SK-N-SH treated with all-trans-retinoic acid at 6 μM for 48 hours (cell line): ENCODE results near the gene FLAD1.
A peak's percentile ranks its signal among the peaks of the same experiment; 100 is the strongest.

ENCODE experiments used
- ATAC-seq: fragments of 200-7000 bp; cut with Tn5 transposase; 3 replicates; pipeline ENCODE4 v1.9.1; 2020; ENCODE audit warnings: mild to moderate bottlenecking, moderate library complexity
- ARNTL ChIP-seq: fragments of 450-650 bp; formaldehyde crosslinking; IDR thresholded peaks from 2 replicates; pipeline ENCODE4 v1.5.0; 2020; ENCODE audit warnings: low read depth, mild to moderate bottlenecking, moderate library complexity, borderline replicate concordance
- BACH2 ChIP-seq: fragments of 250-450 bp; sonication (Bioruptor Pico); IDR thresholded peaks from 2 replicates; pipeline ENCODE4 v1.9.0; 2021; ENCODE audit warnings: mild to moderate bottlenecking, borderline replicate concordance
- CSDC2 ChIP-seq: fragments of 250-450 bp; sonication (Bioruptor Pico); IDR thresholded peaks from 2 replicates; pipeline ENCODE4 v1.5.0; 2020; ENCODE audit warnings: mild to moderate bottlenecking, moderate library complexity
- GLIS3 ChIP-seq: fragments of 250-450 bp; sonication (Bioruptor Pico); IDR thresholded peaks from 2 replicates; pipeline ENCODE4 v1.5.0; 2020; ENCODE audit warnings: mild to moderate bottlenecking, moderate library complexity
- ISL1 ChIP-seq: fragments of 250-450 bp; sonication (Bioruptor Pico); IDR thresholded peaks from 2 replicates; pipeline ENCODE4 v2.1.2; 2022; ENCODE audit warnings: mild to moderate bottlenecking, moderate library complexity
- OSR1 ChIP-seq: fragments of 250-450 bp; sonication (Bioruptor Pico); IDR thresholded peaks from 2 replicates; pipeline ENCODE4 v1.8.0; 2022; ENCODE audit warnings: moderate library complexity, mild to moderate bottlenecking, inconsistent platforms
- PPARA ChIP-seq: fragments of 250-450 bp; sonication (Bioruptor Pico); IDR thresholded peaks from 2 replicates; pipeline ENCODE4 v1.5.0; 2020; ENCODE audit warnings: mild to moderate bottlenecking, borderline replicate concordance
- RARB ChIP-seq: fragments of 250-450 bp; sonication (Bioruptor Pico); IDR thresholded peaks from 2 replicates; pipeline ENCODE4 v1.8.0; 2021; ENCODE audit warnings: mild to moderate bottlenecking, moderate library complexity
- TCF4 ChIP-seq: fragments of 250-450 bp; sonication (Bioruptor Pico); IDR thresholded peaks from 2 replicates; pipeline ENCODE4 v1.8.0; 2021; ENCODE audit warnings: mild to moderate bottlenecking, moderate library complexity, borderline replicate concordance
- TOX ChIP-seq: fragments of 250-450 bp; sonication (Bioruptor Pico); IDR thresholded peaks from 2 replicates; pipeline ENCODE4 v1.8.0; 2021; ENCODE audit warnings: mild to moderate bottlenecking, moderate library complexity, borderline replicate concordance
- ZC3H10 ChIP-seq: fragments of 250-450 bp; sonication (Bioruptor Pico); IDR thresholded peaks from 2 replicates; pipeline ENCODE4 v1.5.1; 2021; ENCODE audit warnings: mild to moderate bottlenecking, moderate library complexity
- ZFP3 ChIP-seq: fragments of 250-450 bp; sonication (Bioruptor Pico); IDR thresholded peaks from 2 replicates; pipeline ENCODE4 v1.5.0; 2020; ENCODE audit warnings: mild to moderate bottlenecking, moderate library complexity
- ZFP30 ChIP-seq: fragments of 450-650 bp; formaldehyde crosslinking; IDR thresholded peaks from 2 replicates; pipeline ENCODE4 v1.5.0; 2022; ENCODE audit warnings: mild to moderate bottlenecking, moderate library complexity
- ZNF565 ChIP-seq: fragments of 450-650 bp; formaldehyde crosslinking; conservative IDR thresholded peaks from 2 replicates; pipeline ENCODE4 v1.5.0; 2020; ENCODE audit warnings: low read depth, mild to moderate bottlenecking, moderate library complexity
- TF ChIP-seq, protein P1 (sequence below): fragments of 250-450 bp; sonication (Bioruptor Pico); IDR thresholded peaks from 2 replicates; pipeline ENCODE4 v1.5.0; 2020; ENCODE audit warnings: mild to moderate bottlenecking, moderate library complexity
- TF ChIP-seq, protein P2 (sequence below): fragments of 250-450 bp; sonication (Bioruptor Pico); IDR thresholded peaks from 2 replicates; pipeline ENCODE4 v1.8.0; 2020; ENCODE audit warnings: mild to moderate bottlenecking, moderate library complexity, borderline replicate concordance
- TF ChIP-seq, protein P3 (sequence below): fragments of 250-450 bp; sonication (Bioruptor Pico); IDR thresholded peaks from 2 replicates; pipeline ENCODE4 v1.5.1; 2020; ENCODE audit warnings: low read depth, mild to moderate bottlenecking, moderate library complexity
- TF ChIP-seq, protein P4 (sequence below): fragments of 250-450 bp; sonication (Bioruptor Pico); IDR thresholded peaks from 2 replicates; pipeline ENCODE4 v1.5.1; 2021; ENCODE audit warnings: mild to moderate bottlenecking, moderate library complexity
- TF ChIP-seq, protein P5 (sequence below): fragments of 250-450 bp; sonication (Bioruptor Pico); IDR thresholded peaks from 2 replicates; pipeline ENCODE4 v1.8.0; 2021; ENCODE audit warnings: low read depth, mild to moderate bottlenecking, moderate library complexity, borderline replicate concordance

FLAD1 gene

DNA sequence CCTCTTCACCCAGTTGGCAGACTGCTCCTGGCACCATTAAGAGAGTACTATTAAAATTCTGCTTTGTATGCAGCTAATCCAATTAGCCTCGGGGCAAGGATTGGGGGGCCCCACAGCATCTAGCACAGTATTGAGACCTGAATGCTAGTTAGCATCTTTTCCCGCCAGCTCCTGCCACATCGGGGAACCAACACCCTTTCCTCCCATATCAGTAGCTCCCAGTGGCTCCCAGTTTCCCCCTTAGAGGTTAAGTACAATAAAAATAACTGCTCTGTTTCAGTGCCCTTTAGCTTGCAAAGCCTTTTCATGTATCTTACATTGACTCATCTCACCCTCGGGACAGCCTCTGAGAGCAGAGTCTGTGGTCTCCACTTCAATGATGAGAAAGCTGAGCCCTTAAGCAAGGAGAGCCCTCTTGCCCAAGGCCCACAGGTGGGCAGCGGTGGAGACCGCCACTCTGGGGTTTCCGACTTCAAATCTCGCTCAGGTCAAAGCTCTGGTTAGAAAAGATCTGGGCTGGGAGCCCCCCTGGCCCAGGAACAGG, 42.4 kb upstream of the FLAD1 start:
- TF ChIP-seq OSR1 (CRISPR knock-in tag) (no peak), GLIS3 (CRISPR knock-in tag) (no peak), RARB (CRISPR knock-in tag) (no peak), TOX (no peak), TCF4 (CRISPR knock-in tag) (no peak), ZC3H10 (CRISPR knock-in tag) (no peak)
- TF ChIP-seq, protein P1, sequence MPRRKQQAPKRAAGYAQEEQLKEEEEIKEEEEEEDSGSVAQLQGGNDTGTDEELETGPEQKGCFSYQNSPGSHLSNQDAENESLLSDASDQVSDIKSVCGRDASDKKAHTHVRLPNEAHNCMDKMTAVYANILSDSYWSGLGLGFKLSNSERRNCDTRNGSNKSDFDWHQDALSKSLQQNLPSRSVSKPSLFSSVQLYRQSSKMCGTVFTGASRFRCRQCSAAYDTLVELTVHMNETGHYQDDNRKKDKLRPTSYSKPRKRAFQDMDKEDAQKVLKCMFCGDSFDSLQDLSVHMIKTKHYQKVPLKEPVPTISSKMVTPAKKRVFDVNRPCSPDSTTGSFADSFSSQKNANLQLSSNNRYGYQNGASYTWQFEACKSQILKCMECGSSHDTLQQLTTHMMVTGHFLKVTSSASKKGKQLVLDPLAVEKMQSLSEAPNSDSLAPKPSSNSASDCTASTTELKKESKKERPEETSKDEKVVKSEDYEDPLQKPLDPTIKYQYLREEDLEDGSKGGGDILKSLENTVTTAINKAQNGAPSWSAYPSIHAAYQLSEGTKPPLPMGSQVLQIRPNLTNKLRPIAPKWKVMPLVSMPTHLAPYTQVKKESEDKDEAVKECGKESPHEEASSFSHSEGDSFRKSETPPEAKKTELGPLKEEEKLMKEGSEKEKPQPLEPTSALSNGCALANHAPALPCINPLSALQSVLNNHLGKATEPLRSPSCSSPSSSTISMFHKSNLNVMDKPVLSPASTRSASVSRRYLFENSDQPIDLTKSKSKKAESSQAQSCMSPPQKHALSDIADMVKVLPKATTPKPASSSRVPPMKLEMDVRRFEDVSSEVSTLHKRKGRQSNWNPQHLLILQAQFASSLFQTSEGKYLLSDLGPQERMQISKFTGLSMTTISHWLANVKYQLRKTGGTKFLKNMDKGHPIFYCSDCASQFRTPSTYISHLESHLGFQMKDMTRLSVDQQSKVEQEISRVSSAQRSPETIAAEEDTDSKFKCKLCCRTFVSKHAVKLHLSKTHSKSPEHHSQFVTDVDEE (CRISPR knock-in tag): no peak
- TF ChIP-seq, protein P2, sequence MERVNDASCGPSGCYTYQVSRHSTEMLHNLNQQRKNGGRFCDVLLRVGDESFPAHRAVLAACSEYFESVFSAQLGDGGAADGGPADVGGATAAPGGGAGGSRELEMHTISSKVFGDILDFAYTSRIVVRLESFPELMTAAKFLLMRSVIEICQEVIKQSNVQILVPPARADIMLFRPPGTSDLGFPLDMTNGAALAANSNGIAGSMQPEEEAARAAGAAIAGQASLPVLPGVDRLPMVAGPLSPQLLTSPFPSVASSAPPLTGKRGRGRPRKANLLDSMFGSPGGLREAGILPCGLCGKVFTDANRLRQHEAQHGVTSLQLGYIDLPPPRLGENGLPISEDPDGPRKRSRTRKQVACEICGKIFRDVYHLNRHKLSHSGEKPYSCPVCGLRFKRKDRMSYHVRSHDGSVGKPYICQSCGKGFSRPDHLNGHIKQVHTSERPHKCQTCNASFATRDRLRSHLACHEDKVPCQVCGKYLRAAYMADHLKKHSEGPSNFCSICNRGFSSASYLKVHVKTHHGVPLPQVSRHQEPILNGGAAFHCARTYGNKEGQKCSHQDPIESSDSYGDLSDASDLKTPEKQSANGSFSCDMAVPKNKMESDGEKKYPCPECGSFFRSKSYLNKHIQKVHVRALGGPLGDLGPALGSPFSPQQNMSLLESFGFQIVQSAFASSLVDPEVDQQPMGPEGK (CRISPR knock-in tag): no peak
- TF ChIP-seq, protein P3, sequence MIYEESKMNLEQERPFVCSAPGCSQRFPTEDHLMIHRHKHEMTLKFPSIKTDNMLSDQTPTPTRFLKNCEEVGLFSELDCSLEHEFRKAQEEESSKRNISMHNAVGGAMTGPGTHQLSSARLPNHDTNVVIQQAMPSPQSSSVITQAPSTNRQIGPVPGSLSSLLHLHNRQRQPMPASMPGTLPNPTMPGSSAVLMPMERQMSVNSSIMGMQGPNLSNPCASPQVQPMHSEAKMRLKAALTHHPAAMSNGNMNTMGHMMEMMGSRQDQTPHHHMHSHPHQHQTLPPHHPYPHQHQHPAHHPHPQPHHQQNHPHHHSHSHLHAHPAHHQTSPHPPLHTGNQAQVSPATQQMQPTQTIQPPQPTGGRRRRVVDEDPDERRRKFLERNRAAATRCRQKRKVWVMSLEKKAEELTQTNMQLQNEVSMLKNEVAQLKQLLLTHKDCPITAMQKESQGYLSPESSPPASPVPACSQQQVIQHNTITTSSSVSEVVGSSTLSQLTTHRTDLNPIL (CRISPR knock-in tag): no peak
- no peak for ATAC-seq

DNA sequence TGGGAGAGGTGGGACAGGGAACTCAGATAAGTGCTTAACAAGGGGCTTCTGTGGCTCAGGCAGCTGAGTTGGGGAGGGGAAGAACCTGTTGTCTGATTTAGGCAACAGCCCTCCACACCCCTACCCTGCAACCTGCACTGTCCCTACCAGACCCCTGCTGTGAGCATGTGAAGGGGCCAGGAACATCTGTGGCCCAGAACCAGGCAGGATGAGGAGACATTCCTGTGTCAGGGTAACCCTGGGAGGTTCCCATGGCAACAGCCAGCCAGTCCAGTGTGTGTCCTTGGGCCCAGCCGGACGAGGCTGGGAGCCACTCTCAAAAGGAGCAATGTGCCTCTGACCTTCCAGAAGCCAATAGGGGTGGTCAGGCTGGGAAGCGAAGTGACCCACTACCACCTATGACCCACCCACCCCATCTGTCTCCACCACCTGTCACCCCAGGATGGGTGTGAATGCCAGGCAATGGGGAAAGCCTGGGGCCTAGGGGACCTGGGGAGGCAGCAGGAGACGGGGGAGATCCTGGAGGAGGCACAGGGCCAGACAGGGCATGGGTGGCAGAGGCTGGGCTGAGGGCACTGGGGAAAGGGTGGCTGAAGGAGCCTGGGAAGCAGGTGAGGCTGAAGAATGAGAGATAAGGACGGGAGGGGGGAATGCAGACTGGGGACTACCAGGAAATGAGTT, 41.7 kb upstream of the FLAD1 start:
- TF ChIP-seq, protein P4, sequence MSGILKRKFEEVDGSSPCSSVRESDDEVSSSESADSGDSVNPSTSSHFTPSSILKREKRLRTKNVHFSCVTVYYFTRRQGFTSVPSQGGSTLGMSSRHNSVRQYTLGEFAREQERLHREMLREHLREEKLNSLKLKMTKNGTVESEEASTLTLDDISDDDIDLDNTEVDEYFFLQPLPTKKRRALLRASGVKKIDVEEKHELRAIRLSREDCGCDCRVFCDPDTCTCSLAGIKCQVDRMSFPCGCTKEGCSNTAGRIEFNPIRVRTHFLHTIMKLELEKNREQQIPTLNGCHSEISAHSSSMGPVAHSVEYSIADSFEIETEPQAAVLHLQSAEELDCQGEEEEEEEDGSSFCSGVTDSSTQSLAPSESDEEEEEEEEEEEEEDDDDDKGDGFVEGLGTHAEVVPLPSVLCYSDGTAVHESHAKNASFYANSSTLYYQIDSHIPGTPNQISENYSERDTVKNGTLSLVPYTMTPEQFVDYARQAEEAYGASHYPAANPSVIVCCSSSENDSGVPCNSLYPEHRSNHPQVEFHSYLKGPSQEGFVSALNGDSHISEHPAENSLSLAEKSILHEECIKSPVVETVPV (CRISPR knock-in tag): no peak
- TF ChIP-seq ZFP3 (CRISPR knock-in tag): no peak
- TF ChIP-seq, protein P5, sequence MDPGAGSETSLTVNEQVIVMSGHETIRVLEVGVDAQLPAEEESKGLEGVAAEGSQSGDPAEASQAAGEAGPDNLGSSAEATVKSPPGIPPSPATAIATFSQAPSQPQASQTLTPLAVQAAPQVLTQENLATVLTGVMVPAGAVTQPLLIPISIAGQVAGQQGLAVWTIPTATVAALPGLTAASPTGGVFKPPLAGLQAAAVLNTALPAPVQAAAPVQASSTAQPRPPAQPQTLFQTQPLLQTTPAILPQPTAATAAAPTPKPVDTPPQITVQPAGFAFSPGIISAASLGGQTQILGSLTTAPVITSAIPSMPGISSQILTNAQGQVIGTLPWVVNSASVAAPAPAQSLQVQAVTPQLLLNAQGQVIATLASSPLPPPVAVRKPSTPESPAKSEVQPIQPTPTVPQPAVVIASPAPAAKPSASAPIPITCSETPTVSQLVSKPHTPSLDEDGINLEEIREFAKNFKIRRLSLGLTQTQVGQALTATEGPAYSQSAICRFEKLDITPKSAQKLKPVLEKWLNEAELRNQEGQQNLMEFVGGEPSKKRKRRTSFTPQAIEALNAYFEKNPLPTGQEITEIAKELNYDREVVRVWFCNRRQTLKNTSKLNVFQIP: no peak
- no peak for TF ChIP-seq PPARA (CRISPR knock-in tag)
- TF ChIP-seq BACH2 (CRISPR knock-in tag): no peak
- no peak for TF ChIP-seq ISL1 (CRISPR knock-in tag)
- TF ChIP-seq CSDC2 (CRISPR knock-in tag): no peak
- TF ChIP-seq ZC3H10 (CRISPR knock-in tag): no peak
- TF ChIP-seq ZFP30 (CRISPR knock-in tag): no peak
- TF ChIP-seq GLIS3 (CRISPR knock-in tag): no peak
- no peak for TF ChIP-seq ARNTL (CRISPR knock-in tag)
- no peak for TF ChIP-seq ZNF565 (CRISPR knock-in tag)
- no peak for ATAC-seq

DNA sequence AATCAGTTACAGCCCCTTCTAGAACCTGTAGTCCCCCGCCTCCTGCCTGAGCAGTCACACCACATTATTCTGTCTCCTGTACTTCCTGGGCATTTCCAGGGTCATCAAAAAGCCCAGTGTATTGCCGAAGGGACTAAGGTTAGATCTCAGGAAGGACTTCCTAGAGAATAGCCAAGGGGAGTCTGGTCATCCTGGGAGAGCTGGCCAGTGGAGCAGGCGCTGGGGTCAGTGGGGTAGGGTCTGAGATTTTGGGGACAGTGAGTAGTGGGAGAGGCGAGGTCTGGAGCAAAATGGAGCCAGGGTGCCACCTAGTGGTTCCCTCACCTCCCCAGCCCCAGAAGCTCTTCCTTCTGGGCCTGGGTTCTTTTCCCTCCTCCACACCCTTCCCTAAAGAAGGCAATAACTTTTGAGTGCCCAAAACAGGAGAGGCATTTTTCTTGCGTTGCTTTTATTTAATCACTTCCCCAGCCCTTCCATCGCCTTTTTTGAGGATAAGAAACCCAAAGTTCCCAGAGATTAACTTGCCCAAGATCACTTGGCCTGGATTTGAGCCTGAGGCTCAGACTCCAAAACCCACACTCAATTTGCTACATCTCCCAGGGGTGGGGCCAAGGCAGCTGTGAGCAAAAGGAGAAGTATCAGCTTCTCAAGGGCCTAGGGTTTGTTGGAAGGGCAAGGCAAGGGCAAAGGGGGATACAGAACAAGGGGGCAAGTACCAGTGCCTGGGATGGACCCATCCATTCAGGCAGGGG, 39.3 kb upstream of the FLAD1 start:
- peak; percentile 77 for ATAC-seq
- TF ChIP-seq ZNF565 (CRISPR knock-in tag) (no peak), ZC3H10 (CRISPR knock-in tag) (no peak), TOX (no peak), PPARA (CRISPR knock-in tag) (no peak), CSDC2 (CRISPR knock-in tag) (no peak), RARB (CRISPR knock-in tag) (no peak), OSR1 (CRISPR knock-in tag) (no peak)
- TF ChIP-seq, protein P1 (CRISPR knock-in tag): no peak
- TF ChIP-seq, protein P2 (CRISPR knock-in tag): no peak
